HT-29 (cell line): ENCODE data around the gene AJM1. TPM values are rescaled to one million over a fixed set of nuclear protein-coding genes. Genes with fewer than 3 reads are reported as not detected.
"Not testable (repeated sequence)": the region's sequence is repeated elsewhere in the genome, so short reads cannot be mapped to it uniquely, and the experiment has no call there.

Experiments used
- DNase-seq: peaks from one replicate; pipeline ENCODE4 v3.0.0-alpha.2; 2015; ENCODE audit warnings: low spot score
- small RNA-seq: library from RNA; depleted of rRNA; stranded (forward); fragments of <200 nt; gene quantifications from one replicate; pipeline ENCODE3, GENCODE V24; 2014
- total RNA-seq: library from RNA; depleted of rRNA; stranded (reverse); fragments of >200 nt; shearing (Covaris generic); gene quantifications from 2 replicates; pipeline ENCODE4 v1.2.3, GENCODE V29; 2014; rRNA removed

Gene AJM1
- total RNA-seq, 1 experiment from 2014 or later: 9.0 TPM

GRCh38 chr9:136869611-136870010, 27.3 kb downstream of the AJM1 start:
- not testable (repeated sequence) for DNase-seq

GRCh38 chr9:136875155-136875554, 32.9 kb downstream of the AJM1 start:
- DNase-seq: no peak

- DNase-seq: no peak
Observed at GRCh38 chr9:136876476-136876875, 34.2 kb downstream of the AJM1 start.

- DNase-seq: no peak
Observed at GRCh38 chr9:136880651-136881050, 38.4 kb downstream of the AJM1 start.

- no peak for DNase-seq
Observed at GRCh38 chr9:136881691-136882108, 39.4 kb downstream of the AJM1 start.

GRCh38 chr9:136882109-136882946, 40.0 kb downstream of the AJM1 start:
- peak; percentile 72 for DNase-seq

GRCh38 chr9:136882947-136883283, 40.6 kb downstream of the AJM1 start:
- not testable (repeated sequence) for DNase-seq

- DNase-seq: not testable (repeated sequence)
Observed at GRCh38 chr9:136883670-136884069, 41.4 kb downstream of the AJM1 start.

GRCh38 chr9:136885950-136886578, 43.8 kb downstream of the AJM1 start, which contains the start of gene TRAF2:
TSS of gene TRAF2 (plus strand) at chr9:136886516. CDS start at chr9:136898741, 12,225 bp downstream.
- peak; percentile 99 for DNase-seq

GRCh38 chr9:136886610-136887597, 44.6 kb downstream of the AJM1 start:
- DNase-seq: no peak

- no peak for DNase-seq
Observed at GRCh38 chr9:136888454-136888853, 46.2 kb downstream of the AJM1 start.

- DNase-seq: no peak
Observed at GRCh38 chr9:136889858-136890257, 47.6 kb downstream of the AJM1 start.

GRCh38 chr9:136890661-136891060, 48.4 kb downstream of the AJM1 start:
- no peak for DNase-seq

Small RNA genes within 50 kb of the gene (small RNA-seq; reads per million reads assigned to genes)
- gene AL355987.2: not detected
- not detected for gene MIR4292
- not detected for gene MIR4479

Other genes with a start within 250 kb of the AJM1 start
- 3.2 and 6.4 TPM in 2 replicates for gene EGFL7, start 179.6 kb upstream of the AJM1 start, total RNA-seq
- gene AGPAT2, start 155.0 kb upstream of the AJM1 start, total RNA-seq: 160 and 167 TPM in 2 replicates
- not detected in 2 replicates for gene DIPK1B, start 129.9 kb upstream of the AJM1 start, total RNA-seq
- gene LCN10, start 99.5 kb upstream of the AJM1 start, total RNA-seq: not detected in 2 replicates
- not detected in 2 replicates for gene LCN6, start 94.0 kb upstream of the AJM1 start, total RNA-seq
- gene LCN8, start 84.2 kb upstream of the AJM1 start, total RNA-seq: not detected in 2 replicates
- 0.60 TPM in 1 of 2 replicates, not detected in the other for gene LCN15, start 78.0 kb upstream of the AJM1 start, total RNA-seq
- 357 and 376 TPM in 2 replicates for gene TMEM141, start 51.1 kb upstream of the AJM1 start, total RNA-seq
- gene CCDC183, start 46.1 kb upstream of the AJM1 start, total RNA-seq: 9.0 and 10.4 TPM in 2 replicates
- 242 and 247 TPM in 2 replicates for gene RABL6, start 34.5 kb upstream of the AJM1 start, total RNA-seq
- gene PHPT1, start 6.9 kb downstream of the AJM1 start, total RNA-seq: 230 and 232 TPM in 2 replicates
- 14.9 and 29.8 TPM in 2 replicates for gene MAMDC4, start 9.9 kb downstream of the AJM1 start, total RNA-seq
- gene EDF1, start 23.8 kb downstream of the AJM1 start, total RNA-seq: 428 and 484 TPM in 2 replicates
- gene TRAF2, start 44.0 kb downstream of the AJM1 start, total RNA-seq: 36.4 and 36.7 TPM in 2 replicates
- gene FBXW5, start 102.3 kb downstream of the AJM1 start, total RNA-seq: 379 and 389 TPM in 2 replicates
- 0.71 and 2.6 TPM in 2 replicates for gene C8G, start 102.8 kb downstream of the AJM1 start, total RNA-seq
- 0.58 and 0.94 TPM in 2 replicates for gene LCN12, start 109.8 kb downstream of the AJM1 start, total RNA-seq
- gene PTGDS, start 135.0 kb downstream of the AJM1 start, total RNA-seq: not detected in 2 replicates
- not detected in 2 replicates for gene LCNL1, start 140.5 kb downstream of the AJM1 start, total RNA-seq
- gene PAXX, start 149.9 kb downstream of the AJM1 start, total RNA-seq: 169 and 179 TPM in 2 replicates
- gene CLIC3, start 154.1 kb downstream of the AJM1 start, total RNA-seq: 17.0 and 24.1 TPM in 2 replicates
- gene ABCA2, start 185.8 kb downstream of the AJM1 start, total RNA-seq: 92.6 and 99.9 TPM in 2 replicates
- 0.36 and 0.42 TPM in 2 replicates for gene FUT7, start 189.6 kb downstream of the AJM1 start, total RNA-seq
- gene NPDC1, start 203.7 kb downstream of the AJM1 start, total RNA-seq: 59.9 and 84.3 TPM in 2 replicates
- gene ENTPD2, start 211.6 kb downstream of the AJM1 start, total RNA-seq: 2.5 and 2.7 TPM in 2 replicates
- 217 and 239 TPM in 2 replicates for gene SAPCD2, start 228.1 kb downstream of the AJM1 start, total RNA-seq
- gene UAP1L1, start 235.0 kb downstream of the AJM1 start, total RNA-seq: 3.7 and 5.3 TPM in 2 replicates
- 82.2 and 104 TPM in 2 replicates for gene MAN1B1, start 244.5 kb downstream of the AJM1 start, total RNA-seq